ENCODE measurements around the gene ST8SIA5. TPM values are rescaled to one million over a fixed set of nuclear protein-coding genes. Genes with fewer than 3 reads are reported as not detected.

Gene ST8SIA5
- total and polyA plus RNA-seq, 2 donors (not counting 1 experiment from before 2014, with no cell fraction given) = under 0.01 to 0.01 TPM

DNA sequence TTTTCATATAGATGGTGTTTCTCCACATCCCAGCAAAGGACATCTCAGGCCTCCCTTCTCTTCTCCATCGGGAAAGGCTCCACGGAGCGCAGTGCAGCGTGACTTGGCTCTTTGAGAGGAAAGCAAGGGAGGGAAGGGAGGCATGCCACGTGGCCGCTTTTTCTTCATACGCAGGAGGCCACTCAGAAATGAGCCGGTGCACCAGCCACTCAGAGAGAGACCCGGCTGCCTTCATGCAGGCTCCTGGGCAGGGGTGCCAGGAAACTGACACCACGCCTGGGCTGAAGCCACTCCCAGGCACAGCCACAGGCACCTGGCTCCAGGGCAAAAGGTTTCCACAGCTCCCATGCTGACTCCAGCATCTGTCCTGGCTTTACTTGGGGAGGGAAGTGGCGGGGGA, 88.7 kb downstream of the ST8SIA5 start:
- Histone ChIP-seq H3K4me1 (ENCODE audit: control insufficient read depth, extremely low read depth, insufficient read depth, low read length) (no peaks in the 10 kb centered on the region), H3K4me2 (ENCODE audit: extremely low read depth, insufficient read depth, low read length) (no peak overlapping the region), H3K9me3 (ENCODE audit: control insufficient read depth, insufficient read depth, low read depth, low read length) (no peaks in the 10 kb centered on the region), H3K27ac (ENCODE audit: insufficient read depth, low read length) (no peak overlapping the region), H4K20me1 (ENCODE audit: control insufficient read depth, extremely low read depth, insufficient read depth, low read length) (no peaks in the 10 kb centered on the region), H2AFZ (ENCODE audit: low read length) (no peak overlapping the region), H3K4me3 (replicated peaks in 1 of 4; ENCODE audit: control extremely low read depth in 1 of 4, insufficient read depth in 1 of 4, low read depth in 3 of 4, low read length in 4 of 4) (no peak overlapping the region), H3K27me3 (ENCODE audit: control insufficient read depth, insufficient read depth, low read length) (peaks cover 2% of the 10 kb centered on the region), H3K9ac (ENCODE audit: insufficient read depth, low read length) (no peak overlapping the region), H3K36me3 (ENCODE audit: control insufficient read depth, insufficient read depth, low read length) (no peaks in the 10 kb centered on the region), H3K79me2 (ENCODE audit: control insufficient read depth, insufficient read depth, low read length) (no peaks in the 10 kb centered on the region)
- DNase-seq (ENCODE audit: low read depth in 2 of 2) = no peak
- no peak for TF ChIP-seq EZH2 (IDR thresholded peaks at IDR 0.05; ENCODE audit: low read length, missing control alignments)
- TF ChIP-seq, protein P1, sequence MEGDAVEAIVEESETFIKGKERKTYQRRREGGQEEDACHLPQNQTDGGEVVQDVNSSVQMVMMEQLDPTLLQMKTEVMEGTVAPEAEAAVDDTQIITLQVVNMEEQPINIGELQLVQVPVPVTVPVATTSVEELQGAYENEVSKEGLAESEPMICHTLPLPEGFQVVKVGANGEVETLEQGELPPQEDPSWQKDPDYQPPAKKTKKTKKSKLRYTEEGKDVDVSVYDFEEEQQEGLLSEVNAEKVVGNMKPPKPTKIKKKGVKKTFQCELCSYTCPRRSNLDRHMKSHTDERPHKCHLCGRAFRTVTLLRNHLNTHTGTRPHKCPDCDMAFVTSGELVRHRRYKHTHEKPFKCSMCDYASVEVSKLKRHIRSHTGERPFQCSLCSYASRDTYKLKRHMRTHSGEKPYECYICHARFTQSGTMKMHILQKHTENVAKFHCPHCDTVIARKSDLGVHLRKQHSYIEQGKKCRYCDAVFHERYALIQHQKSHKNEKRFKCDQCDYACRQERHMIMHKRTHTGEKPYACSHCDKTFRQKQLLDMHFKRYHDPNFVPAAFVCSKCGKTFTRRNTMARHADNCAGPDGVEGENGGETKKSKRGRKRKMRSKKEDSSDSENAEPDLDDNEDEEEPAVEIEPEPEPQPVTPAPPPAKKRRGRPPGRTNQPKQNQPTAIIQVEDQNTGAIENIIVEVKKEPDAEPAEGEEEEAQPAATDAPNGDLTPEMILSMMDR (conservative IDR thresholded peaks at IDR 0.05 in 1 of 2, IDR thresholded peaks at IDR 0.05 in 1 of 2; ENCODE audit: low read depth in 1 of 2, low read length in 2 of 2) = no peak

DNA sequence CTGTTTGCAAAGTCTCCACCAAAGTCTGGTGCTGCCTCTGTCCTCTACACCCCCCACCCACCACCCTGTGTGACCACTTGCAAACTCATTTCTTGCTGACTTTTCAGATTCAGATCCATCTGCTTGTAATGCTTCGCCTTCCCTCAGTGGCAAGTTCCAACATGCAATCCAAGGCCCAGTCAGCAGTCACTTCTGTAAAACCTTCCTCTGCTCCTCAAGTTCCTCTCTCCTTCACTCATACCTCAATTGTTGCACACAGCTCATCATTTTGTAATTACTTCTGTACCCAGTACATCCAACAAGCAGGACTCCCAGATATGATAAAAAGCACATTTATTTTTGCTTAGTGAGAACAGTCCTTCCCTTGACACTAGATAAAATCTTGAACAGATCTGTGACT, 93.3 kb downstream of the ST8SIA5 start:
- Histone ChIP-seq H3K4me2 (ENCODE audit: extremely low read depth, insufficient read depth, low read length) (no peak overlapping the region), H3K4me3 (replicated peaks in 1 of 4; ENCODE audit: control extremely low read depth in 1 of 4, insufficient read depth in 1 of 4, low read depth in 3 of 4, low read length in 4 of 4) (no peak overlapping the region), H2AFZ (ENCODE audit: low read length) (no peak overlapping the region), H3K9me3 (ENCODE audit: control insufficient read depth, insufficient read depth, low read depth, low read length) (no peaks in the 10 kb centered on the region), H3K27me3 (ENCODE audit: control insufficient read depth, insufficient read depth, low read length) (peaks cover 2% of the 10 kb centered on the region), H3K27ac (ENCODE audit: insufficient read depth, low read length) (no peak overlapping the region), H3K4me1 (ENCODE audit: control insufficient read depth, extremely low read depth, insufficient read depth, low read length) (no peaks in the 10 kb centered on the region), H3K9ac (ENCODE audit: insufficient read depth, low read length) (no peak overlapping the region), H4K20me1 (ENCODE audit: control insufficient read depth, extremely low read depth, insufficient read depth, low read length) (no peaks in the 10 kb centered on the region), H3K79me2 (ENCODE audit: control insufficient read depth, insufficient read depth, low read length) (no peaks in the 10 kb centered on the region), H3K36me3 (ENCODE audit: control insufficient read depth, insufficient read depth, low read length) (no peaks in the 10 kb centered on the region)
- TF ChIP-seq EZH2 (IDR thresholded peaks at IDR 0.05; ENCODE audit: low read length, missing control alignments) = no peak
- TF ChIP-seq, protein P1 (conservative IDR thresholded peaks at IDR 0.05 in 1 of 2, IDR thresholded peaks at IDR 0.05 in 1 of 2; ENCODE audit: low read depth in 1 of 2, low read length in 2 of 2) = no peak
- no peak for DNase-seq (ENCODE audit: low read depth in 2 of 2)

DNA sequence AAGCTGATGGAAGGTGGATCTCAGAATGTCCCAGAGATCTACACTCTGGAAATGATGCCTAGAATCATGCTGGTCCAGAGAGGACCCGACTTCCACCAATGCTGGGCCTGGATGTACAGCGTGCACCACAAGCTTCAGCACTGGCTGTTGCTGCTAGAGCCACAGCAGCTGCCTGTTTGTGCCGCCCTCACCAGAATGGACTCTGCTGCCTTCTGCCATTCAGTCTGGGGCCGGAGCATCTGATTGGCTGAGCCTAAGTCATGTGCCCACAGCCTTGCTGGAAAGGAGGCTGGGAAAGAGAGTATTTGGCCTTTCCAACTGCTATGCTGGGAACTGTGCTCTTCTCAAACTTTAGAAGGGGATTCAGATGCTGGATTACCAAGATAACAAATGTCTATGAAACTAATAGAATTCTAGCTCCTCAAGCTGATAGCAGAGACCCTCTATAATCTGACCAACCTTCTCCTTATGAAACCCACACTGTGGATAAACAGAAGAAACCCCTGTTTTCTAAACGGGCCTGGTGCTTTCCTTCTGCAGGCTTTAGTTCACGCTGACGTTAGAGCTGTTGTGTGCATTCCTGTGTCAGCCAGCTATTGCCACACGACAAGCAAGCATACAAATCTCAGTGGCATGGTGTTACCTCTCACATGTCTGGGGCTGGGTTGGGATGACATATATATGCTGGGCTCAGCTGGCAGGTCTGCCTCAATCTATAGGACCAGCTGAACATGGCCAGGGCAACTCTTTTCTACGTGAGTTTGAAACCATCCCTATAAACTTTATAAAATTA, 95.7 kb downstream of the ST8SIA5 start:
- Histone ChIP-seq H3K79me2 (ENCODE audit: control insufficient read depth, insufficient read depth, low read length) (no peaks in the 10 kb centered on the region), H3K4me3 (replicated peaks in 1 of 4; ENCODE audit: control extremely low read depth in 1 of 4, insufficient read depth in 1 of 4, low read depth in 3 of 4, low read length in 4 of 4) (no peak overlapping the region), H2AFZ (ENCODE audit: low read length) (no peak overlapping the region), H3K4me1 (ENCODE audit: control insufficient read depth, extremely low read depth, insufficient read depth, low read length) (no peaks in the 10 kb centered on the region), H4K20me1 (ENCODE audit: control insufficient read depth, extremely low read depth, insufficient read depth, low read length) (no peaks in the 10 kb centered on the region), H3K27me3 (ENCODE audit: control insufficient read depth, insufficient read depth, low read length) (no peaks in the 10 kb centered on the region), H3K9me3 (ENCODE audit: control insufficient read depth, insufficient read depth, low read depth, low read length) (no peaks in the 10 kb centered on the region), H3K9ac (ENCODE audit: insufficient read depth, low read length) (no peak overlapping the region), H3K36me3 (ENCODE audit: control insufficient read depth, insufficient read depth, low read length) (no peaks in the 10 kb centered on the region), H3K27ac (ENCODE audit: insufficient read depth, low read length) (no peak overlapping the region), H3K4me2 (ENCODE audit: extremely low read depth, insufficient read depth, low read length) (no peak overlapping the region)
- TF ChIP-seq, protein P1 (conservative IDR thresholded peaks at IDR 0.05 in 1 of 2, IDR thresholded peaks at IDR 0.05 in 1 of 2; ENCODE audit: low read depth in 1 of 2, low read length in 2 of 2) = no peak
- no peak for TF ChIP-seq EZH2 (IDR thresholded peaks at IDR 0.05; ENCODE audit: low read length, missing control alignments)
- peak; percentile 27 to 40 for DNase-seq (ENCODE audit: low read depth in 2 of 2)

Measured in fibroblast of lung (primary cell).